Measurements from ENCODE around the gene BCAN.

The BCAN gene

DNA sequence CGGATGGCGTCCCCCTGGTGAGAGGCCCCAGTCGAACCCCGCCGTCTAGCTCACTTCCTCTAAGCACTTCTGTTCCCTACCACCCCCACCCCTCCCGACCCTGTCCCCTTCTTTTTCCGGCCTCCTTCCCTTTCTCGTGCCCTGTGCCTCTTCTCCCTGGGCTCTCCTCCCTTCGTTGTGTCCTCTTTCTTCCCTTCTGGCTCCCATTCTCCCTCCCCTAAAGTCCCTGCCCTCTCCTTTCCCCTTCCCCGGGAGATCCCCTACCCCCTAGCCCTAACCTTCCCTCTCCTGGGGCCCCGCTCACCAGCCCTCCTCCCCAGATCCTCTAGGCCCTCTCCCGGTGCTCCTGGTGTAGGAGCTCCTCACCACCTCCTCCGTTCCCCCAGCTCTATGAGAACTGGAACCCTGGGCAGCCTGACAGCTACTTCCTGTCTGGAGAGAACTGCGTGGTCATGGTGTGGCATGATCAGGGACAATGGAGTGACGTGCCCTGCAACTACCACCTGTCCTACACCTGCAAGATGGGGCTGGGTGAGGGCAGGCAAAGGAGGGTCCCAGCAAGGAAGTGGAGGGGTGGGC, 15.9 kb downstream of the BCAN start:
- Histone ChIP-seq H3K9ac (ENCODE audit: low read length) (no peak overlapping the region), H3K4me3 (ENCODE audit: low read length) (no peak overlapping the region), H3K4me1 (ENCODE audit: control insufficient read depth, insufficient read depth, low read length) (peaks cover 37% of the 10 kb centered on the region), H3K36me3 (ENCODE audit: control insufficient read depth, insufficient read depth, low read length, severe bottlenecking) (no peaks in the 10 kb centered on the region), H3K9me3 (ENCODE audit: control insufficient read depth, low read length) (no peaks in the 10 kb centered on the region), H3K27me3 (replicated peaks; ENCODE audit: control insufficient read depth, insufficient read depth, low read length) (peaks cover 40% of the 10 kb centered on the region)
- DNase-seq (ENCODE audit: low read depth): no peak

- Histone ChIP-seq H3K9me3 (ENCODE audit: control insufficient read depth, low read length) (no peaks in the 10 kb centered on the region), H3K4me3 (ENCODE audit: low read length) (no peak overlapping the region), H3K36me3 (ENCODE audit: control insufficient read depth, insufficient read depth, low read length, severe bottlenecking) (no peaks in the 10 kb centered on the region), H3K27me3 (replicated peaks; ENCODE audit: control insufficient read depth, insufficient read depth, low read length) (peaks cover 34% of the 10 kb centered on the region), H3K4me1 (ENCODE audit: control insufficient read depth, insufficient read depth, low read length) (peaks cover 40% of the 10 kb centered on the region), H3K9ac (ENCODE audit: low read length) (no peak overlapping the region)
- DNase-seq (ENCODE audit: low read depth): no peak
These were observed 16.6 kb downstream of the BCAN start for GRCh38 chr1:156658496-156658895.

GRCh38 chr1:156658945-156659574, 17.1 kb downstream of the BCAN start:
- Histone ChIP-seq H3K27me3 (replicated peaks; ENCODE audit: control insufficient read depth, insufficient read depth, low read length) (peaks cover 28% of the 10 kb centered on the region), H3K9me3 (ENCODE audit: control insufficient read depth, low read length) (no peaks in the 10 kb centered on the region), H3K9ac (ENCODE audit: low read length) (peak overlapping the region; percentile 60), H3K36me3 (ENCODE audit: control insufficient read depth, insufficient read depth, low read length, severe bottlenecking) (no peaks in the 10 kb centered on the region), H3K4me3 (ENCODE audit: low read length) (no peak overlapping the region), H3K4me1 (ENCODE audit: control insufficient read depth, insufficient read depth, low read length) (peaks cover 42% of the 10 kb centered on the region)
- DNase-seq (ENCODE audit: low read depth): no peak

GRCh38 chr1:156659661-156659987, 17.7 kb downstream of the BCAN start:
- Histone ChIP-seq H3K9me3 (ENCODE audit: control insufficient read depth, low read length) (no peaks in the 10 kb centered on the region), H3K27me3 (replicated peaks; ENCODE audit: control insufficient read depth, insufficient read depth, low read length) (peaks cover 23% of the 10 kb centered on the region), H3K9ac (ENCODE audit: low read length) (peak overlapping the region; percentile 60), H3K4me1 (ENCODE audit: control insufficient read depth, insufficient read depth, low read length) (peaks cover 48% of the 10 kb centered on the region), H3K4me3 (ENCODE audit: low read length) (peak overlapping the region; percentile 60), H3K36me3 (ENCODE audit: control insufficient read depth, insufficient read depth, low read length, severe bottlenecking) (no peaks in the 10 kb centered on the region)
- DNase-seq (ENCODE audit: low read depth): no peak

DNA sequence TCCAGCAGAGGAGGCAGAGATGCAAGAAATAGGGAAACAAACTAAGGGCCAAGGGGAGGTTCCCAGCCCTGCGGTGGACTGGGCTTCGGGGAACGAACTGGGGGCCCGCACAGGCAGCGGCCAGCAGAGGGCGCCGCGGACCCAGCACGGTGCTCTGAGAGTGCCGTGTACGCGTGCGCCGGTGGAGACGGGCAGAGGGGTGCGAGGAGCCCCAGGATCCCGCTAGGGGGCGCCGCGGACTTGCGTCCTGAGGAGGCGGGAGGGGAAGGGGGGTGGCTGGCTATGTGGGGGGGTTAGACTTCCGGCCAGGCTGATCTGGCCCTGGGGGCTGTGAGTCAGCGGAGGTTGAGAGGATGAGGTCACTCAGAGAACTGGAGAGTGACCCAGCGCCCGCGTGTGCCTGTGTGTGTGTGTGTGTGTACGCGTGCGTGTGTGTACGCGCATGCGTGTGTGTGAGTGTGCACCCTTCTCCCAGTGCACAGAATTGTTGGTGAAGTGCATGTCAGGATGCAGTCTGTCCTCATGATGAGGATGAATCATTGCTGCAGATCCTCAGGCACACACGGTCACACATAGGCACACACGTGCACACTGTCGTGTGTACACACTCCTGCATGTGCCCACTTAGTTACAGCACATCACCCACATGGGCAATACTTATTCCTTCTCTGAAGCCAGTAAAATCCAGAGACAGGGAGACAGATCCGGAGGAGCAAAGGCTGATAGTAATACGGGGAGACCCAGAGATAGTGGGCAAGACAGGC, 18.3 kb downstream of the BCAN start:
- peak overlapping the region; percentile 60 for H3K9ac ChIP-seq (ENCODE audit: low read length)

GRCh38 chr1:156660752-156661112, 18.8 kb downstream of the BCAN start:
- H3K36me3 ChIP-seq (ENCODE audit: control insufficient read depth, insufficient read depth, low read length, severe bottlenecking): no peaks in the 10 kb centered on the region
- H3K9ac ChIP-seq (ENCODE audit: low read length): no peak overlapping the region
- H3K4me3 ChIP-seq (ENCODE audit: low read length): peak overlapping the region; percentile 54
- no peak for DNase-seq (ENCODE audit: low read depth)
- peaks cover 51% of the 10 kb centered on the region for H3K4me1 ChIP-seq (ENCODE audit: control insufficient read depth, insufficient read depth, low read length)
- H3K27me3 ChIP-seq (replicated peaks; ENCODE audit: control insufficient read depth, insufficient read depth, low read length): peaks cover 16% of the 10 kb centered on the region
- H3K9me3 ChIP-seq (ENCODE audit: control insufficient read depth, low read length): no peaks in the 10 kb centered on the region

More for the DNA sequence above, 18.3 kb downstream of the BCAN start:
- H3K9me3 ChIP-seq (ENCODE audit: control insufficient read depth, low read length): no peaks in the 10 kb centered on the region
- peak; percentile 99 for DNase-seq (ENCODE audit: low read depth)
- H3K27me3 ChIP-seq (replicated peaks; ENCODE audit: control insufficient read depth, insufficient read depth, low read length): peaks cover 21% of the 10 kb centered on the region
- H3K4me3 ChIP-seq (ENCODE audit: low read length): peak overlapping the region; percentile 60
- peaks cover 51% of the 10 kb centered on the region for H3K4me1 ChIP-seq (ENCODE audit: control insufficient read depth, insufficient read depth, low read length)
- no peaks in the 10 kb centered on the region for H3K36me3 ChIP-seq (ENCODE audit: control insufficient read depth, insufficient read depth, low read length, severe bottlenecking)

DNA sequence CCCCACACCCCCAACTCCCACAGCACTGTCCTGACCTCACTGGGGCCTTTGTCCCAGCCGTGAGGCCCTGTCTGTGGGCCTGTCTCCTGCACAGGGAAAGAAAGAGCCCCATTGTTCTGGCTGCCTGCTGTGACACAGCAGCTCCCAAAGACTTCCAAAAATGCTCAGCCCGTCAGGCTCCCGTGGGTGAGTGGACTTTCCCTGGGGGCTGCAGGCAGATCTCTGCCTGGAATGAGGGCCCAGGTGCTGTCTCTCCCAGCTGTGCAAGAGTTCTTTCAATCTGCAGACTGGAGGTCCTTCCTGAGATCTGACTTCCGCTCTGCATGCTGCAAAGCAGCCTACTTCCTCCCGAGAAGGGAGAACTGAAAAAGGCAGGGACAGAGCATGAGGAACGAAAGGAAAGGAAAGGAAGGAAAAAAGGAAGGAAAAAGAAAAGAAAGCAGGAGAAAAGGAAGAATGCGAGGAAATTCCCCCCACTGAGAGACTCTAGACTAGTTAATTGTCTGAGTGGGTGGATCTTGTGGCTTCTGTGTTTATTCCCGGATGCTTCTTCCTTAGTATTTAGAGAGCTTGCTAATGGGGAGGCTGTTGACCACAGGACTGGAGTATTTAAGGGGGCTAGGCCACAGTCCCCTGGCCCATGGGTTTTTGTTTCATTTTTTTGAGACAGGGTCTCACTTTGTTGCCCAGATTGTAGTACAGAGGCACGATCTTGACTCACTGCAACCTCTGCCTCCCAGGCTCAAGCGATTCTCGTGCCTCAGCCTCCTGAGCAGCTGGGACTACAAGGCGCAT, 20.3 kb downstream of the BCAN start:
- no peak overlapping the region for H3K4me3 ChIP-seq (ENCODE audit: low read length)
- DNase-seq (ENCODE audit: low read depth): no peak
- H3K36me3 ChIP-seq (ENCODE audit: control insufficient read depth, insufficient read depth, low read length, severe bottlenecking): no peaks in the 10 kb centered on the region
- H3K27me3 ChIP-seq (replicated peaks; ENCODE audit: control insufficient read depth, insufficient read depth, low read length): peaks cover 1% of the 10 kb centered on the region
- H3K9me3 ChIP-seq (ENCODE audit: control insufficient read depth, low read length): no peaks in the 10 kb centered on the region
- H3K9ac ChIP-seq (ENCODE audit: low read length): peak overlapping the region; percentile 65
- H3K4me1 ChIP-seq (ENCODE audit: control insufficient read depth, insufficient read depth, low read length): peaks cover 50% of the 10 kb centered on the region

DNA sequence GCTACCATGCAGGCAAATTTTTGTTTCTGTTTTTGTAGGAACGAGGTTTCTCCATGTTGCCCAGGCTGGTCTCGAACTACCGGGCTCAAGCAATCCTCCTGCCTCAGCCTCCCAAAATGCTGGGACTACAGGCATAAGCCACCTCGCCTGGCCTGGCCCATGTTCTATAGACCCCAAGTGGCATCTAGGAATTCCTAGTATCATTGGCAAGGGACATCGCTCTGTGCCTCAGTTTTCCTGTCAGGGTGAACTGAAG, 20.8 kb downstream of the BCAN start:
- Histone ChIP-seq H3K4me1 (ENCODE audit: control insufficient read depth, insufficient read depth, low read length) (peaks cover 54% of the 10 kb centered on the region), H3K4me3 (ENCODE audit: low read length) (no peak overlapping the region), H3K9me3 (ENCODE audit: control insufficient read depth, low read length) (no peaks in the 10 kb centered on the region), H3K9ac (ENCODE audit: low read length) (peak overlapping the region; percentile 65), H3K36me3 (ENCODE audit: control insufficient read depth, insufficient read depth, low read length, severe bottlenecking) (no peaks in the 10 kb centered on the region), H3K27me3 (replicated peaks; ENCODE audit: control insufficient read depth, insufficient read depth, low read length) (no peaks in the 10 kb centered on the region)
- no peak for DNase-seq (ENCODE audit: low read depth)

DNA sequence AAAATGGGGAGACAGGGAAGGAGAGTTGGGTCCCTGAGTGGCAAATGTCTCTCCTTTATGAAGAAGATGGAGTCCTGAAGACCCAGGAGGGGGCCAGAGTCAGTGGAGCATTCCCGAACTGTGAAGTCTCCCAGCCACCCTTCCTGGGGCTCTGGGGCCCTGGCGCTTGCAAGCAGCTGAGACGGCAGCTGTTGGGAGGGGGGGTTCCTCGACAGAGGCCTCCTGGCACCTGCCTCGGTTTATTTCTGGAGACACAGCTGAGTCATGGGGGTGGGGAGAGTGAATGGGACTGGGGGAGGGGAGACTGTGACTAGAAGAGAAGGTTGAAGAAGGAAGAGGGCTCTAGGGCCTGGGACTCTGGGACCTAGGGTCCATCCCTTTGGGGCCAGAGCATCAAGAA, 21.3 kb downstream of the BCAN start:
- Histone ChIP-seq H3K4me3 (ENCODE audit: low read length) (no peak overlapping the region), H3K4me1 (ENCODE audit: control insufficient read depth, insufficient read depth, low read length) (peaks cover 57% of the 10 kb centered on the region), H3K9me3 (ENCODE audit: control insufficient read depth, low read length) (no peaks in the 10 kb centered on the region), H3K27me3 (replicated peaks; ENCODE audit: control insufficient read depth, insufficient read depth, low read length) (no peaks in the 10 kb centered on the region), H3K9ac (ENCODE audit: low read length) (no peak overlapping the region), H3K36me3 (ENCODE audit: control insufficient read depth, insufficient read depth, low read length, severe bottlenecking) (no peaks in the 10 kb centered on the region)
- no peak for DNase-seq (ENCODE audit: low read depth)

DNA sequence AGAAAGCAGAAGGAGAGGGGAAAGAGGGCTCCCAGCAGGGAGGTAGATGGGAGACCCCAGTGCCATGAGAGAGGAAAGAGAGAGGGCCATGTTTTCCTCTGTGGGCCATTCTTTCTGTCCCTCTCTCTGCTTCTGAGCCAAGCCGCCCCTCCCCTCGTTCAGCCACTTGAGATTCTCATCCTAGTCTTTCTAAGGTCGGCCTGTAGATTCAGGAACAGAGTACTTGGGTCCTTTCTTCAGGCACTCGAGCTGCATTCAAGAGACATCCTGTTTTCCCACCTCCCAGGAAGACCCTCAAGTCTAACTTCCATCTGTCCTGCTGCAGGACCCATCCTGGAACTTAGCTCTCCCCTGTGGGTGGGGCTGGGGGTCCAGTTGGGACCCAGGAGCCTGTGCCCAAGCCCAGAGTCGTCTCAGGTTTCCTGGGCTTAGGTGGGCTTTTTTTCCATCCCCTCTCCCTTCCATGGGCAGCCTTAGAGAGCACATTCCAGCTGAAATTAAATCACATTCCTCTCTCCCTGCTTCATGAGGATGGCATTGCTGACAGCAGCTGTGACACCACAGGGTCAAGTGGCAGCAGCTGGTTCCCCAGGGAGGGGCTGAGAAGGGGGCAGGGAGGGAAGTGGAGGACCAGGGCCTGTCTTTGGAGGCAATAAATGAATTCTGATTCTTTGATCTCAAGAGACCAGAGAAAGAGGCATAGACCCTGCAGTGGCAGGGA, 22.3 kb downstream of the BCAN start:
- Histone ChIP-seq H3K27me3 (replicated peaks; ENCODE audit: control insufficient read depth, insufficient read depth, low read length) (no peaks in the 10 kb centered on the region), H3K9me3 (ENCODE audit: control insufficient read depth, low read length) (no peaks in the 10 kb centered on the region)
- peak; percentile 45 for DNase-seq (ENCODE audit: low read depth)

More for the DNA sequence above, 22.3 kb downstream of the BCAN start:
- H3K36me3 ChIP-seq (ENCODE audit: control insufficient read depth, insufficient read depth, low read length, severe bottlenecking): no peaks in the 10 kb centered on the region
- peaks cover 57% of the 10 kb centered on the region for H3K4me1 ChIP-seq (ENCODE audit: control insufficient read depth, insufficient read depth, low read length)
- H3K9ac ChIP-seq (ENCODE audit: low read length): no peak overlapping the region
- H3K4me3 ChIP-seq (ENCODE audit: low read length): no peak overlapping the region
